HG03135 (cell line): ENCODE results near the gene HOXD4.

Experiments used
- ATAC-seq: cut with Tn5 transposase; IDR thresholded peaks from one replicate; pipeline ENCODE4 v1.9.1; 2021; ENCODE audit warnings: mild to moderate bottlenecking, moderate library complexity; ENCODE audit not compliant: unreplicated experiment

The HOXD4 gene

DNA sequence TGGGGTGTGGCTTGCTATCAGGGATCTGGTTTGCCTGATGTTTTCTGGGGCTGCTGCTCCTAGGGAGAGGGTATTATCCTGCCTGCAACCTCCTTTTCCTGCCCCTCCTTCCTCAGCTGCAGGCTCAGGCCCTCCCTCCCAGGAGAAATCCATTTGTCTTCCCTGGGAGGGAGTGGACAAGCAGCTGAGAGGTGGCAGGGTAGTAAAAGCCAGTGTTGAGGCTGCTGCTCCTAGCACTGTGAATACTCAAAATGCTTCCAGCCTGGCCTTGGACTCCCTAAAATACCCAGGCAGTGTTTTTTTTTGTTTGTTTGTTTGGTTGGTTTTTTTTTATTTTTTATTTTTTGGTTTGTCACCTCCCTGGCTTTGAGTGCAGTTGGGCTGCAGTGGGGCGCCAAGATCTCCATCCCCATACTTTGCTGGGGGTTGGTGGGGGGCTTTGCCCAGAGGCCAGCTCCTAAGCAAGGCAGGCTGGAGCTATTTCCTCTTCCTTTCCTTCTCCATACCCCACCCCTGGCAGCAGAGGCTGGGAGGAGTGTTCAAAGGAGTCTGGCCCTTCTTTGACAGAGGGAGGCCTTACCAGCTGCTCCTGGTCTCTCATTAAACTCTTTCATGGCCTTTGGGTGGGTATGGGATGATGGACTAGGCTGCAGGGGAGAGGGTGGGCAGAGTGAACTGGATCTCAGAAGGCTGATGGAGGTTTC lies 19.4 kb downstream of the HOXD4 start:
- ATAC-seq, result no peak

DNA sequence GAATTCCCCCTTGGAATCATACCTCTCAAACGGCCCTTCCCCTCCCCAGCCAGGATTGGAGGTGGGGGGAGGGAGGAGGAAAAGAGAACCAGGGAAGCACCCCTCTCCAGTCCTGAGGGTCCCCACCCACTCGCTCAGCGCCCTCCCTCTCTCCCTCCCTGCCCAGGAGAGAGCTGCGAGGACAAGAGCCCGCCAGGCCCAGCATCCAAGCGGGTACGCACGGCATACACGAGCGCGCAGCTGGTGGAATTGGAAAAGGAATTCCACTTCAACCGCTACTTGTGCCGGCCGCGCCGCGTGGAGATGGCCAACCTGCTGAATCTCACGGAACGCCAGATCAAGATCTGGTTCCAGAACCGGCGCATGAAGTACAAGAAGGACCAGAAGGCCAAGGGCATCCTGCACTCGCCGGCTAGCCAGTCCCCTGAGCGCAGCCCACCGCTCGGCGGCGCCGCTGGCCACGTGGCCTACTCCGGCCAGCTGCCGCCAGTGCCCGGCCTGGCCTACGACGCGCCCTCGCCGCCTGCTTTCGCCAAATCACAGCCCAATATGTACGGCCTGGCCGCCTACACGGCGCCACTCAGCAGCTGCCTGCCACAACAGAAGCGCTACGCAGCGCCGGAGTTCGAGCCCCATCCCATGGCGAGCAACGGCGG lies 20.1 kb downstream of the HOXD4 start:
- no peak for ATAC-seq

DNA sequence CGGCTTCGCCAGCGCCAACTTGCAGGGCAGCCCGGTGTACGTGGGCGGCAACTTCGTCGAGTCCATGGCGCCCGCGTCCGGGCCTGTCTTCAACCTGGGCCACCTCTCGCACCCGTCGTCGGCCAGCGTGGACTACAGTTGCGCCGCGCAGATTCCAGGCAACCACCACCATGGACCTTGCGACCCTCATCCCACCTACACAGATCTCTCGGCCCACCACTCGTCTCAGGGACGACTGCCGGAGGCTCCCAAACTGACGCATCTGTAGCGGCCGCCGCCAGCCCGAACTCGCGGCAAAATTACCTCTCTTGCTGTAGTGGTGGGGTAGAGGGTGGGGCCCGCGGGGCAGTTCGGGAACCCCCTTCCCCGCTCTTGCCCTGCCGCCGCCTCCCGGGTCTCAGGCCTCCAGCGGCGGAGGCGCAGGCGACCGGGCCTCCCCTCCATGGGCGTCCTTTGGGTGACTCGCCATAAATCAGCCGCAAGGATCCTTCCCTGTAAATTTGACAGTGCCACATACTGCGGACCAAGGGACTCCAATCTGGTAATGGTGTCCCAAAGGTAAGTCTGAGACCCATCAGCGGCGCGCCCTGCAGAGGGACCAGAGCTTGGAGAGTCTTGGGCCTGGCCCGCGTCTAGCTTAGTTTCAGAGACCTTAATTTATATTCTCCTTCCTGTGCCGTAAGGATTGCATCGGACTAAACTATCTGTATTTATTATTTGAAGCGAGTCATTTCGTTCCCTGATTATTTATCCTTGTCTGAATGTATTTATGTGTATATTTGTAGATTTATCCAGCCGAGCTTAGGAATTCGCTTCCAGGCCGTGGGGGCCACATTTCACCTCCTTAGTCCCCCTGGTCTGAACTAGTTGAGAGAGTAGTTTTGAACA lies 20.9 kb downstream of the HOXD4 start:
- no peak for ATAC-seq

DNA sequence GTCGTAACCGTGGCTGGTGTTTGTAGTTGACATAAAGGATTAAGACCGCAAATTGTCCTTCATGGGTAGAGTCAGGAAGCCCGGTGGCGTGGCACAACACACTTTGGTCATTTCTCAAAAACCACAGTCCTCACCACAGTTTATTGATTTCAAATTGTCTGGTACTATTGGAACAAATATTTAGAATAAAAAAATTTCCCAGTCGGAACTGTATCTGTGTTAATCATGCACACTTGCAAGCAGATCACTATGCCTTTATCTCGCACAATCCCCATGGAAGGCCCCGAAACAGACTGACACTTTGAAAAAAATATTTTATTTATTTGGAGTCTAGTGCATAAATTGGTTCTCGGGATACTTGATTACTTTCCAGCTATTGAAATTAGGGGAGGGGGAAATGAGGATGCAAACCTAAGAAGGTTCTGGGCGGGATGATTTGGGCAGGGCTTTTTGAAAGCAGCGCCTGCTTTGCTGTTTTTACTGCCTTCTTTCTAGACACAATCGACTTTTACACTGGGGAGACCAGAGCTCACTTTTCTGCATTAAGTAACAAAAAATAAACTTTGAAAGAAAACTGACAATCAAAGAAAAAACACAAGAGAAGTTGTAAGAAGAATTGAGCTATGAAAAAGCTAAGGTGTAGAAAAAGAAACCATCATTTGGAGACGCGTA lies 21.7 kb downstream of the HOXD4 start:
- no peak for ATAC-seq

DNA sequence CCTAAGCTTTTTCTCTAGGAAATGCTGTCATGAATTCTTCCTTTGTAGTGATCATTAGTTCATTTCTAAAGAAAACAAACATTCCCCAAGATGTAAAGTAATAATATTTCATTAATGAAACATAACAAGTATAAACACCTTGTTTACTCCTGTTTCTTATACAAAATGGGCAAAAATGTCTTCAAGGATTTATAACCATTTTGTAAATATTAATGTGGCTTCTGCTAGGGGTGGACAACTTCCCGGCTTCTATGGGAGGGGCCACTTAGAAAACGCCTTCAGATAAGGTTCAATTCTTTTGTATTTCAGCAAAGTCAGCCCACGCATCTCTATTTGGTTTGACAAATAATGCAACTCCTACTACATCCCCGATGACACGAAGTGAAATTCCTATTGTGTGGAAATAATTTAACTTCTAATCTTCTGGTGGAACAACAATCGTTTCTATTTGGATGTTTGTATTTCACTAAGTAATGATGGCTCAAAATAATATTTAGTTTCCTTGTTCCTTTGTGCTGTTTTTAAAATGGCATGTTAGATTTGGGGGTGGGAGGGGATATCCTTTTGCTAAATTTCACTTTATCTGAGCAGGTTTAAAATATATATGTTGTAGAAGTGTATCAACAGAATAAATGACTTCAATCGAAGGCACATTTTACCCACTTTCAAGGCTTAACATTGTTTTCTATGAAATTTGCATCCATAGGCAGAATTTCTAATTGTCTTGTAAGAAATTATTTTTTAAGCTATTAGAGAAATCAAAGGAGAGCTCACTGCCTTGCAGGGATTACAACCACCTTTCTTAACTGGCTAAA lies 22.4 kb downstream of the HOXD4 start:
- no peak for ATAC-seq

DNA sequence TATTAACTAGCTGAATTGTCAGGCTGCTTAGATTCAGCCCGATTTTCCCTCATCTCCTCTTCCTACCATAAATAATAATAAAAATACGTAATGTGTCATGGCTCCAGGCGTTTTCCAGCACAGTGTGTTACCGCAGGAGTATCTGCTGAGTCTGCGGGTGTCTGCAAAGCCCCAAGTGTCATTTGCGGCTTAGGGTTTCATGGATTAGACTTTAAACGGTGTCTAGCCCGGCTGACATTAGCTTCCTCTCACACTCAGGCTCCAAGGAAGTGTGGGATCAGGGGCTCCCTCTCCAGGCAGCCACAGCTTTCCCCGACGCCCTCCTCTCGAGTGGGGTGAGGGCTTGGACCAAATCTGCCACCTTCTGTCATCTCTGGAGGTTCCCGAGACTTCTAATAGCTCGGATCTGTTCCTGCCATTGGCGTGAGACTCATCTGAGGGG lies 23.1 kb downstream of the HOXD4 start:
- no peak for ATAC-seq

DNA sequence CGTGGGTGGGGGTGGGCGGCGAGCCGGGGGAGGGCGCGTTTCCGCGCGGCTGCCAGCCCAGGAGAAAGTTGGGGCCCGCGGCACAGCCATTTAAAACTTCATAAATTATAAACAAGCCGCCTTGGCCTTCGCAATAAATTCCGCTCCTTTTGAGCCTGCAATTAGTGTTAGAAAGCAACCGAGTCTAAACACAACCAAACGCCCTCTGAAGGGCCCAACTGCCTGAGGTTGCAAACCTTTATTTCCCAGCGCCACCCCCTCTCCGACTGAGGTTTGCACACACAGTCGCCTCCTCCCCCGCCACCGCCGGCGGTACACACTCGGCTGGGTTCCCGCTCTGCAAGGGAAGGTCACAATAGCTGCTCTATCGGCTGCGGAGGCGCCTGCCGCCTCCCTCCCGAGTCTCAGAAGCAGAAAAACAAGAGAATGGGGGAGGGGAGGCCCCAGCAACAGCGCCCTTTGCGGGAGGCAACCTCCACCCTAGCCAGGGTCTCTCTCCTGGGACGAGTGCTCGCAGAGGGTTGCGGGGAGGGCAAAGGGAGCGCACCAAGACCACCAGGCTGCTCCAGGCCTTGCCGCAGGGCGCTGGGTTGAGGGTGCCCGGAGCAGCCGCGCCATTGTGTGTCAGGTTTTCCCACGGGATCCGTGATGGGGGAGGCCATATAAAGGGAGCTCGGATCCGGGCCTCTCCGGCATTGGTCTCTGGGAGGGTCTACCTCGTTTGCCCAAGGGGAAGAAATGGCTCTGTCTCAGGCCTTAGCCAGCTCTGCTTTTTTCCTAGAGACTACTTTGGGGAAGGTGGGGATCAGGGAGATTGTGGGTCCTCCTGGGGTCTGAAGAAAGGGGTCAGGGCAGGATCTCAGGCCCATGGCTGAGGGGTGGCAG lies 23.7 kb downstream of the HOXD4 start:
- no peak for ATAC-seq

DNA sequence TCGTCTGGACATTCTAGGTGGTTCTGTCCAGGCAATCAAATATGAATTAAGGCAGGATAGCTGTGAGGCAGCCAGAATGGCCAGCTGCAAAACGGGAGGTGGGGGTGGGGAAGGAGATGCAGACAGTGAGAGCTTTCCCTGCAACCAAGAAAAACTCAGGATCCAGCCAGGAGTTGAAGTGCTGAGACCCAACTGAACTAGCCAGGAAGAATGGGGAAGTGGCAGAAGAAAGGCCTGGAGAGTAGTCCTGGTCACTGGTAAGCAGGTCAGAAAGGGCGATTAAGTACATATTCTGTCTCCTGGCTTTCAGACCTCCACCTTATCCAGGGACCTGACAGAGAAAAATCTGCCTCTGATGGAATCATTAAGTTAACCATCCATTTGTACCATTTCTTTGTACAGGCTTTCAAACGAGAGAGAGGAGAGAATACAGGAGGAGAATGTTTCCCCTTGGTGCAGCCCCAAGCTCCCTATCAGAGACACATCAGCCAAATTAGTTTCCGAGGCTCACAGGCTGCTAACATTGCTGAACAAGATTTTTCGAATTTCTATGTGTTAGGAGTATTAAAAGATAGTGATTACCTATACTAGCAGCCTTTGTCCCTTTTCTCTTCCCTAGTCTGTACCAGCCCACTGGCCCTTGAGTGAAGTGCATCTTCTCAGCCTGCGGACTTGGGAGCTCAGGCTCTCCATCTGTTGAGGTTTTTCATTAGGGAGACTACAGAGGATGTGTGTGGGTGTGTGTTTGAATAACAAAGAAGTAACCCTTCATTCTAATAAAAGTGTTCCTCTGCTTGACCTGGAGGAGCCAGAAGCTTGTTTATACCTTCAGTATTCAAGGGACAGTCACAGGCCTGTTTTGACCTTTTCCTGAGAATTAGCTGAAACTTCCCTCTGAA lies 24.6 kb downstream of the HOXD4 start:
- ATAC-seq, result no peak

DNA sequence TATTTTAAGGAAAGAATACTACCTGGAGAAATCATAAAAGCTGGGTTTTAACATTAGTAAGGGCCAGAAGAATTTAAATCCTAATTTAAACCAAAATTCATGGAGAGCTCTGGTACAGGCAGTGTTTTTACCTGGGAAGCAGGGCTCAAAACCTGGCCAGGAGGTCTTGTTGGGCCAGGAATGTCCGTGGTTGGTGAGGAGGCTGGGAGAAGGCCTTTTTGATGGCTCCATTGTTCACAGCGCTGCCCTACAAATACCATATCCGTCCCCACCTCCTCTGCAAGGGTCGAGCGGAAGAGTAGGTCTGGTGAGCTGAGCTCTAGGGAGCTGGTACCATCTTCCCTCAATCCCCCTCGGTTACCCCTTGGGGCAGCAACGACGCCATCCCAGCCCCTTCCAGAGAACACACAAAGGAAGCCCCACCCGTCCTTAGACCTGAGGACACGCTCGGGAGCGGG lies 26.3 kb downstream of the HOXD4 start:
- ATAC-seq, result no peak

DNA sequence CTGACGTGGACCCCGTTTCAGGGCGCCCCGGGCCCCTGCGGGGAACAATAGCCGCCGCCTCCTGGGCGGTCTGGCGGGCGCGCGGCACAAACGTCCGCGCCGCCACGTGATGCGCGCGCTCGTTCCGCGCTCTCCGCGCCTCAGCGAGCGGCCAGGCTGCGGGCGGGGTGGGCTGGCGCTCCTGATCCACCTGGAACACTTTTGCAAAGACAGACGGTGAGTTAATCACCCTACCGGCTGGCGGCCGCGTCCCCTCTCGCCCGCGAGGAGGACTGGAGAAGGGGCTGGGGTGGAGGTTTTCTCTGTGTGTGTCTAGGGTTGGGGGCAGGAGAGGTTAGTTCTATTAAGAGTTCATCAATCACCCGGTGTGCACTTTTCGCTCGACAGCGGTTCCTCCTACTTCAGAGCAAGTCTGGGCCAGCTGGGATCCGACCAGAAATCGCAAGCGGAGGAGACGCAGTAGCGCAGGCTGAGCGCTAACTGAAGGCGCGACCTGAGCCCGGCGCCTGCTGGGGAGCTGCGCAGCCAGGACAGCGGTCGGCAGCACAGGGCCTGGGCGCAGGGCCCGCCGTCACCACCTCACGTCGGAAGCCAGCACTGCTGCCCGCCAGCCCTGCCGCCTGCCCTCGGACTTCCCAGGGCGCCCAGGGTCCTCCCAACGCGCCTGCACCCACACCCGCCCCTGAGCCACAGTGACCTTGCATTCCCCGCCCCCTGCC lies 26.8 kb downstream of the HOXD4 start:
- ATAC-seq, result no peak

DNA sequence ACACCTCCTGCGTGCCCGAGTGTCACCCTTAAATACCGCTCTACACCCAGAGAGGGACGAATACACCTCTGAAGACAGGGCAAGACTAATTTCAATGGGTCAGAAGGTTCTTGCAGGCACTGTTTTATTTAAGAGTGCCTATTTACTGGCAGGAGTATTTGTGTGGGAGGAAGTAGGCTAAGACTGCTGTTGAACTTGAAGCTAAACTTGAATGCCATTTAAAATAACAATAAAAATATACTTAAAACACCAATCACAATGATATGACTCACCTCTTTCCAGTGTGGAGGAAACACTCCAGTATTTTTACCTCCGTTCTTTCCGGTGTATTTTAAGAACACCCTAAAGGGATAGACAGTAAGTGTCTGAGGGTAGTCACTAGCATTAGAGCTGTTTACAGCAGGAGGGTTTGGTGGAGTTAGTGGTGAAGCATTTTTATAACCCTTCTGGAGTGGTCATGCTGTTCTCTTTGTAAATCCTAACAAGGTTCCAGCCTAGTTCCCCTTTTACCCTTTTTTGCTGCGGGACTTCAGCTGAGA lies 27.5 kb downstream of the HOXD4 start:
- ATAC-seq, result no peak

DNA sequence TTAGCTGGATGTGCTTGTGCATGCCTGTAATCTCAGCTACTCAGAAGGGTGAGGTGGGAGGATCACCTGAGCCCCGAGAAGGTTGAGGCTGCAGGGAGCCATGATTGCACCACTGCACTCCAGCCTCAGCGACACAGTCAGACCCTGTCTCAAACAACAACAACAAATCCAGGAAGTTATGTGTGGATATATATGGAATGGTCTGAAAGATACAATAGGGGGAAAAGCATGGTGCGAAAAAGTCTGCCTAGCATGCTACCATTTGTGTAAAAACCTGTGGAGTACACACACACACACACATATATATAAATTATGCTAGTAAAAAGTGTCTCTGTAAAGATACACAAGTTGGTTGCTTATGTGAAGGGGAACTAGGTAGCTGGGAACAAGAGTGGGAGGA lies 30.2 kb downstream of the HOXD4 start:
- no peak for ATAC-seq

DNA sequence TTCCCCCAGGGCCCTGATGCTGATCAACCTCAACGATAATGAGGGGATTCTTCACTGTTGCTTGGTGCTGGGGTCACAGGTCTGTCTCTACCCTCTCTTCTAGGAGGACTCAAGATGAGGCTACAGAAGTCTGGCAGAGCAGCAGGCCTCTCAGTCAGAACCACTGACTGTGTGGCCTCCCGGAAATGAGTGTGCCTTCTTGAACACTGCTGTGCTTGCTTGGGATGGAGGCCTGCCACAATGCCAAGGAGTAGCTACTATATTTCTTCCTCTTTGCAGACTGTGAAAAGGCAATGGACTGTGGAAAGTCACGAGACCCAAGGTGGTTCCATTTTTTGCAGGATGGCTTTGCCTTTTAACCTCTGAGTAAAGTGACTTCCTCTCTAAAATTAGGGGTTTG lies 31.3 kb downstream of the HOXD4 start:
- ATAC-seq, result no peak

DNA sequence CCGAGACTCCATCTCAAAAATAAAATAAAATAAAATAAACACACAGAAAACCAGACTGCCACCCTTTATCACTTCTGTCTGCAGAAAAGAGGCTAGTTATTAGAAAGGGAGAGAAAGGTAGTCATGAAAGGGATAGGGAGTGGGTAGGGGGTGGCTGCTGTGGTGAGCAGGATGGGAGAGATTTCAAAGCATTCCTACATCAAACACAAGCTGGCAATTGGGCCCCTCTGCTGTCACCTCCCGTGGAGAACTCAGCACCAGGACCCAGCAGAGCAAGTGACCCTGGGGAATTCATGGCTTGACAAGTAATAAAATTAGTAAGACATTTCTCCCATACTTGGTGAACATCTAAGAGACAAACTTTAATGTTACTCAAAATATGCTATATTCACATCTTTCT lies 33.4 kb downstream of the HOXD4 start:
- no peak for ATAC-seq

DNA sequence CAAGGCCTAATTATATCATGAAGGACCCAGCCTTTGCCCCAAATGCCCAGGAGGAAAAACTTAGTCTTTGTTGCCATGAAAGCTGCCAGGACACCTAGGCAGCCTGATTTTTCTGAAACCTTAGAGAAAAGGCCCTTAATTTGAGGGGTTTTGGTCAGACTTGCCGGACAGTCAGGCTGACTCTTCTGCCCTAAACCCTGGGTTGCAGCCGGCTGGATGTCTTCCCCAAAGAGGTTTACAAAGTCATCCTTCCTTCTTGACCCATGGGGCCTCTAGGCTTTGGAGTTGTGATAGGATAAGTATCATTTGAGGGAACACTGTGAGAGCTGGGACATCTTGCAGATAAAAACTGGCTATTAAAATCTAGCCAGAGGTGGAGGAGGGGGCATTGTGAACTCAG lies 34.7 kb downstream of the HOXD4 start:
- no peak for ATAC-seq

DNA sequence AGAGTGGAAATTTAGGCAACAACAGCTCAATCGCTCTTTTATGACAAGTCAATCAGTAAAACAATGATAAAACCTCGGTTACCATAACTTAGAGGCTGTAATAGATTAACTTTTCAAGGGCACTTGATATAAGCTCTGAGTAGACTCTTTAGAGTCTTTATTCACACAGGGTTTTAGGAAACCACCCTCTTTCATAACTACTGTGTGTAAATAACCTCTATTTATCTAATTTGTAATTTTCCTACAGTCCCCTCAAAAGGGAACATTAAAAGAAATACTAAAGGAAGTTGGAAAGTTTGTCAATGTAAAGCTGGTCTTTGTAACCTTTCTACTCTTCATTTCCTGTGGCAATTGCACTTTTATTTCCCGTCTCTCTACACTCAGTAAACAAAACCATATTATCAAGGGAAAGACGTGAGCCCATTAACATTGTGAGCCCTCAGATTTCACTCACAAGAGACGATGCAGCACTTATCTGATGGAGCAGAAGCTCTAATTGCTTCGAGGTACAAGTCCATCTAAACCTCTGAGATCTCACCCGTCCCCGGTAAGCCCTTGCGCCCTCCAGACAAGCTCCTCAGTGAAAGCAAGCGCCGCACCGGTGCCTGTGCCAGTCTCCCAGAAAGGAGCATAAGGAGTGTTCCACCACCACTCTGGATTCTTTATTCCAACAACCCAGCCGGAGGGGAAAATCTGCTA lies 36.0 kb downstream of the HOXD4 start:
- ATAC-seq, result no peak
